K562 (cell line): ENCODE data around the gene RAMP2. TPM values are rescaled to one million over a fixed set of nuclear protein-coding genes. Genes with fewer than 3 reads are reported as not detected.
A peak's percentile ranks its signal among the peaks of the same experiment; 100 is the strongest.

ENCODE experiments used
- ATAC-seq: fragments of 200-7000 bp; cut with Tn5 transposase; 3 replicates; pipeline ENCODE4 v1.9.1; 2020; ENCODE audit warnings: moderate library complexity
- BruUV-seq: library from RNA; stranded (reverse); fragments of 400-500 nt; replicated peaks from 2 replicates; lab custom pipeline; 2021; lab: Mats Ljungman, UMichigan
- CTCF ChIA-PET: fragments of 300-600 bp; formaldehyde crosslinking; extraction: SDS; loops from one replicate; lab custom pipeline; 2021; ENCODE audit warnings: low intra/inter-chr PET ratio; lab: Yijun Ruan, JAX
- POLR2A ChIA-PET: fragments of 300-600, 350-650 bp; sonication (Branson Sonifier 250); formaldehyde crosslinking; extraction: SDS; loops from one replicate; lab custom pipeline; 2021; ENCODE audit warnings: antibody characterized with exemption, inconsistent platforms; lab: Yijun Ruan, JAX
- DNase-seq, 4 experiments: peaks; one replicate each; pipeline versions ENCODE4 v3.0.0 to v3.0.0-alpha.2; 2011 to 2018; ENCODE audit warnings: low spot score in 3 of 4, mixed read lengths in 3 of 4; ENCODE audit errors: extremely low read depth in 1 of 4
- FAIRE-seq: peaks from 2 replicates; lab custom pipeline; 2011; peaks lifted over from hg19 to GRCh38; lab: Jason Lieb, UNC
- H2AFZ ChIP-seq: 2 replicates; pipeline ENCODE4 v1.6.0; 2011; ENCODE audit warnings: low read depth, low read length, control low read depth, inconsistent platforms
- H3K27ac ChIP-seq: fragments of 200-600 bp; 3 replicates; pipeline ENCODE4 v1.8.0; 2011; ENCODE audit warnings: low read depth, mild to moderate bottlenecking, control low read depth, inconsistent platforms, low read length, moderate library complexity, mixed read lengths; ENCODE audit errors: extremely low read depth
- H3K27me3 ChIP-seq, 2 experiments: fragments of 300-600 bp in 1 of 2; 2 replicates in 1 of 2; 3 replicates in 1 of 2; pipeline versions ENCODE4 v1.6.0 to v1.8.0; 2011; ENCODE audit warnings: inconsistent platforms in 2 of 2, low read length in 2 of 2, mild to moderate bottlenecking in 1 of 2, mixed read lengths in 1 of 2, moderate library complexity in 1 of 2; ENCODE audit not compliant: control insufficient read depth in 2 of 2, insufficient read depth in 2 of 2
- H3K36me3 ChIP-seq: fragments of 300-600 bp; 3 replicates; pipeline ENCODE4 v1.8.0; 2011; ENCODE audit warnings: mild to moderate bottlenecking, low read length, inconsistent platforms; ENCODE audit not compliant: control insufficient read depth, insufficient read depth
- H3K4me1 ChIP-seq, 2 experiments: fragments of 200-600 bp in 1 of 2; replicated peaks in 1 of 2; 2 replicates in 1 of 2; 3 replicates in 1 of 2; pipeline versions ENCODE4 v1.5.1 to v1.8.0; 2011; ENCODE audit warnings: inconsistent platforms in 2 of 2, low read length in 2 of 2, mild to moderate bottlenecking in 1 of 2, mixed read lengths in 1 of 2, moderate library complexity in 1 of 2; ENCODE audit not compliant: control insufficient read depth in 2 of 2, insufficient read depth in 2 of 2
- H3K4me2 ChIP-seq: 2 replicates; pipeline ENCODE4 v1.6.1; 2011; ENCODE audit warnings: low read length, control low read depth, inconsistent platforms, mixed read lengths; ENCODE audit not compliant: insufficient read depth
- H3K4me3 ChIP-seq: fragments of 200-600 bp; sonication (generic), shearing (Covaris generic); 2 replicates; pipeline ENCODE4 v1.5.1; 2016; ENCODE audit warnings: control low read depth, inconsistent platforms
- H3K79me2 ChIP-seq: fragments of 200-600 bp; 3 replicates; pipeline ENCODE4 v1.8.0; 2011; ENCODE audit warnings: low read length, inconsistent platforms; ENCODE audit not compliant: control insufficient read depth, insufficient read depth
- H3K9ac ChIP-seq, 2 experiments: 2 replicates each; pipeline versions ENCODE4 v1.6.0 to v1.6.1; 2011; ENCODE audit warnings: low read depth in 2 of 2, low read length in 2 of 2, control low read depth in 1 of 2, inconsistent platforms in 1 of 2, mild to moderate bottlenecking in 1 of 2, mixed read lengths in 1 of 2; ENCODE audit not compliant: insufficient read depth in 1 of 2
- H3K9me1 ChIP-seq: one replicate; pipeline ENCODE4 v1.6.0; 2011; ENCODE audit warnings: inconsistent platforms, mild to moderate bottlenecking, low read length, moderate library complexity; ENCODE audit not compliant: control insufficient read depth, insufficient read depth
- H3K9me3 ChIP-seq: replicated peaks from 2 replicates; pipeline ENCODE4 v1.5.1; 2011; ENCODE audit warnings: low read depth, low read length, inconsistent platforms; ENCODE audit not compliant: control insufficient read depth, insufficient read depth
- H4K20me1 ChIP-seq: replicated peaks from 2 replicates; pipeline ENCODE4 v1.6.1; 2011; ENCODE audit warnings: low read length, inconsistent platforms, mixed read lengths; ENCODE audit not compliant: control insufficient read depth, insufficient read depth
- ARID1B ChIP-seq: fragments of 450-650 bp; IDR thresholded peaks from 2 replicates; pipeline ENCODE4 v1.6.1; 2016; ENCODE audit warnings: antibody characterized with exemption, mild to moderate bottlenecking, inconsistent platforms
- CTBP1 ChIP-seq: fragments of 450-650 bp; IDR thresholded peaks from 2 replicates; pipeline ENCODE4 v1.6.1; 2016; ENCODE audit warnings: borderline replicate concordance
- ETV6 ChIP-seq, 3 experiments: fragments of 150-350 bp in 1 of 3; sonication (generic) in 1 of 3; formaldehyde crosslinking in 1 of 3; IDR thresholded peaks; 2 replicates each; pipeline versions ENCODE4 v1.6.1 to v1.8.0; 2014 to 2022; ENCODE audit warnings: borderline replicate concordance in 2 of 3, low read depth in 2 of 3, antibody characterized with exemption in 1 of 3, low read length in 1 of 3, mild to moderate bottlenecking in 1 of 3, missing genetic modification reagents in 1 of 3
- NBN ChIP-seq: fragments of 450-650 bp; IDR thresholded peaks from 2 replicates; pipeline ENCODE4 v1.6.1; 2016; ENCODE audit warnings: low read depth, mild to moderate bottlenecking
- NFATC3 ChIP-seq: fragments of 450-650 bp; IDR thresholded peaks from 2 replicates; pipeline ENCODE4 v1.6.1; 2017; ENCODE audit warnings: mild to moderate bottlenecking
- NFRKB ChIP-seq: fragments of 450-650 bp; IDR thresholded peaks from 2 replicates; pipeline ENCODE4 v1.6.1; 2016; ENCODE audit warnings: low read depth
- POLR2AphosphoS5 ChIP-seq: IDR thresholded peaks from 2 replicates; pipeline ENCODE4 v1.6.1; 2011; ENCODE audit warnings: mild to moderate bottlenecking, low read depth, low read length, moderate library complexity; ENCODE audit not compliant: control insufficient read depth, insufficient read depth
- SMAD4 ChIP-seq: fragments of 250-450 bp; sonication (Bioruptor Pico); conservative IDR thresholded peaks from 2 replicates; pipeline ENCODE4 v1.8.0; 2021; ENCODE audit warnings: inconsistent platforms, mild to moderate bottlenecking, moderate library complexity
- SMARCA4 ChIP-seq: fragments of 450-650 bp; IDR thresholded peaks from 2 replicates; pipeline ENCODE4 v1.6.1; 2016
- SOX6 ChIP-seq: fragments of 450-650 bp; IDR thresholded peaks from 2 replicates; pipeline ENCODE4 v1.6.1; 2014; ENCODE audit warnings: mild to moderate bottlenecking
- SP1 ChIP-seq: sonication (generic); formaldehyde crosslinking; IDR thresholded peaks from 2 replicates; pipeline ENCODE4 v1.8.1; 2022; ENCODE audit warnings: mild to moderate bottlenecking, missing genetic modification reagents
- TAL1 ChIP-seq: fragments of 450-650 bp; IDR thresholded peaks from 2 replicates; pipeline ENCODE4 v1.6.1; 2016; ENCODE audit warnings: mild to moderate bottlenecking
- TBL1XR1 ChIP-seq, 2 experiments: IDR thresholded peaks; 2 replicates each; pipeline ENCODE4 v1.6.1; 2012; ENCODE audit warnings: improper control_type of control experiment in 2 of 2, low read length in 2 of 2, mild to moderate bottlenecking in 1 of 2
- ZBED1 ChIP-seq: IDR thresholded peaks from 2 replicates; pipeline ENCODE4 v1.6.1; 2014
- WGBS: fragments of 100-300 bp; shearing (Covaris generic); methylation state at CpG from one replicate; pipeline ENCODE4 v1.1.6; 2016; ENCODE audit warnings: low coverage, mixed read lengths; ENCODE audit not compliant: insufficient coverage; ENCODE audit errors: missing lambda C conversion rate; 5-methylcytosine and 5-hydroxymethylcytosine counted together
- in situ Hi-C: fragments of 300-500 bp; cut with MboI; formaldehyde crosslinking; loops from 4 replicates; pipeline ENCODE4 v1.15.0; 2018; ENCODE audit warnings: inconsistent platforms, mixed read lengths
- intact Hi-C: fragments of 100-400 bp; cut with micrococcal nuclease; formaldehyde crosslinking; loops from 2 replicates; pipeline ENCODE4 v1.14.2; 2022
- polyA plus RNA-seq, 8 experiments: library from polyadenylated mRNA; depleted of rRNA in 4 of 8; stranded (reverse) in 5 of 8; unstranded in 3 of 8; fragments of >200 nt; fragmentation: Nextera tagmentation in 2 of 8; fragmentation: Illumina TruSeq in 1 of 8; extraction: Ambion mirVana in 2 of 8; extraction: Trizol in 1 of 8; gene quantifications; 2 replicates each; pipeline versions ENCODE4 v1.2.1 to v1.2.3, GENCODE V29; 2011 to 2014; ENCODE audit warnings: inconsistent platforms in 1 of 8, missing spikeins in 1 of 8
- total RNA-seq, 7 experiments: library from RNA; depleted of rRNA in 6 of 7; stranded (reverse); fragments of >200 nt in 6 of 7; fragmentation: Illumina TruSeq in 2 of 7; extraction: Trizol in 2 of 7; gene quantifications; 2 replicates each; pipeline versions ENCODE4 v1.2.1 to v1.2.3, GENCODE V29; 2011 to 2021; ENCODE audit warnings: low replicate concordance in 1 of 7
- TF ChIP-seq, protein P1 (sequence below): fragments of 450-650 bp; formaldehyde crosslinking; IDR thresholded peaks from 2 replicates; pipeline ENCODE4 v1.4.0; 2022; ENCODE audit warnings: missing genetic modification characterization
- TF ChIP-seq, protein P2 (sequence below): fragments of 250-450 bp; sonication (Bioruptor Pico); IDR thresholded peaks from 2 replicates; pipeline ENCODE4 v1.5.0; 2021; ENCODE audit warnings: mild to moderate bottlenecking, moderate library complexity
- TF ChIP-seq, protein P3 (sequence below): fragments of 450-650 bp; IDR thresholded peaks from 2 replicates; pipeline ENCODE4 v1.6.1; 2016

RAMP2 gene
- total and polyA plus RNA-seq, 9 of the 15 experiments (the other 6 are each of a cell fraction or from before 2014, with no cell fraction given) = not detected

DNA sequence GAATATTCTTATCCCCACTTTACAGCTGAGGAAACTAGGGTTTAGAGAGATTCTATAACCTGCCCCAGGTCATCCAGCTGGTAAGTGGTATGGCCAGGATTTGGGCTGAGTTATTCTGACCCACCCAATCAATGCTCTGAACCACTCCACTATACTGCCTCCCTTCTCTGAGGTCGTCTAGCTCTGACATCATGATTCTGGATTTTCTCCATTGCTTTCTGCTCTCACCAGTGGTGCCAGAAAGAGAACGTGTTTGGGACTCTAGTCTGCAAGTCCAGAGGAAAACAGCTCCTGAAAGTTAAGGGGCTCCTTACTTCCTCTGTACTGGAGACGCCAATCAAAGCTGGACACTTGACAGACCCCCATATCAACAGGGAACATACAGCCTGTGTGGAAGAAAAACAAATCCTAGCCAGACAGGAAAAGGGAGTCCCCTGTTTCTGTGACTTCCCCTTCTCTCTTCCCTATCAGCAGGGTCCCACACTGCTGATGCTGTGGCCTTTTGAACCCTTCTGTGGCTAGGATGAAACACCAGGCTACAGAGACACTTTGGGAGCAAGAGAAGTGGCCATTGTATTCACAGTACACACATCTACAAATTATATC, 10.2 kb upstream of the RAMP2 start:
- POLR2A ChIA-PET = interaction anchor here (0.5 to 1.4 kb wide), 5 partner anchors 9 to 71 kb away, joined by 3 to 4 read pairs (median 3); partner anchors contain the start of genes VPS25 and WNK4
- TF ChIP-seq, protein P1, sequence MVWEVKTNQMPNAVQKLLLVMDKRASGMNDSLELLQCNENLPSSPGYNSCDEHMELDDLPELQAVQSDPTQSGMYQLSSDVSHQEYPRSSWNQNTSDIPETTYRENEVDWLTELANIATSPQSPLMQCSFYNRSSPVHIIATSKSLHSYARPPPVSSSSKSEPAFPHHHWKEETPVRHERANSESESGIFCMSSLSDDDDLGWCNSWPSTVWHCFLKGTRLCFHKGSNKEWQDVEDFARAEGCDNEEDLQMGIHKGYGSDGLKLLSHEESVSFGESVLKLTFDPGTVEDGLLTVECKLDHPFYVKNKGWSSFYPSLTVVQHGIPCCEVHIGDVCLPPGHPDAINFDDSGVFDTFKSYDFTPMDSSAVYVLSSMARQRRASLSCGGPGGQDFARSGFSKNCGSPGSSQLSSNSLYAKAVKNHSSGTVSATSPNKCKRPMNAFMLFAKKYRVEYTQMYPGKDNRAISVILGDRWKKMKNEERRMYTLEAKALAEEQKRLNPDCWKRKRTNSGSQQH (CRISPR knock-in tag) = 0 out of 2 replicates have a peak, but pooled peaks have one; percentile 18
- TF ChIP-seq ARID1B = peak; percentile 96
- TF ChIP-seq NBN = 0 out of 2 replicates have a peak, but pooled peaks have one; percentile 32
- TF ChIP-seq NFATC3 = 0 out of 2 replicates have a peak, but pooled peaks have one; percentile 26
- peak in 1 of 2 experiments; percentile 79; a peak in 2 of 4 replicates for TF ChIP-seq ETV6 (IDR thresholded peaks at IDR 0.05; ENCODE audit: borderline replicate concordance in 1 of 2, low read depth in 2 of 2, low read length in 1 of 2)
- no peak for TF ChIP-seq ETV6 (CRISPR knock-in tag; IDR thresholded peaks at IDR 0.05; ENCODE audit: borderline replicate concordance)
- peak; percentile 80 for TF ChIP-seq CTBP1
- TF ChIP-seq POLR2AphosphoS5 = peak; percentile 84
- TF ChIP-seq ZBED1 = peak; percentile 56; the same call in 1 of the 2 replicates
- TF ChIP-seq TAL1 = peak; percentile 92
- TF ChIP-seq TBL1XR1 (IDR thresholded peaks at IDR 0.05; ENCODE audit: low read length in 2 of 2) = peak; percentile 60 to 90; a peak in 3 of 4 replicates
- TF ChIP-seq SMAD4 = peak; percentile 97
- 0 out of 2 replicates have a peak, but pooled peaks have one; percentile 32 for TF ChIP-seq SP1 (CRISPR knock-in tag)
- TF ChIP-seq SMARCA4 = peak; percentile 91
- peak; percentile 86 for TF ChIP-seq SOX6
- TF ChIP-seq, protein P2, sequence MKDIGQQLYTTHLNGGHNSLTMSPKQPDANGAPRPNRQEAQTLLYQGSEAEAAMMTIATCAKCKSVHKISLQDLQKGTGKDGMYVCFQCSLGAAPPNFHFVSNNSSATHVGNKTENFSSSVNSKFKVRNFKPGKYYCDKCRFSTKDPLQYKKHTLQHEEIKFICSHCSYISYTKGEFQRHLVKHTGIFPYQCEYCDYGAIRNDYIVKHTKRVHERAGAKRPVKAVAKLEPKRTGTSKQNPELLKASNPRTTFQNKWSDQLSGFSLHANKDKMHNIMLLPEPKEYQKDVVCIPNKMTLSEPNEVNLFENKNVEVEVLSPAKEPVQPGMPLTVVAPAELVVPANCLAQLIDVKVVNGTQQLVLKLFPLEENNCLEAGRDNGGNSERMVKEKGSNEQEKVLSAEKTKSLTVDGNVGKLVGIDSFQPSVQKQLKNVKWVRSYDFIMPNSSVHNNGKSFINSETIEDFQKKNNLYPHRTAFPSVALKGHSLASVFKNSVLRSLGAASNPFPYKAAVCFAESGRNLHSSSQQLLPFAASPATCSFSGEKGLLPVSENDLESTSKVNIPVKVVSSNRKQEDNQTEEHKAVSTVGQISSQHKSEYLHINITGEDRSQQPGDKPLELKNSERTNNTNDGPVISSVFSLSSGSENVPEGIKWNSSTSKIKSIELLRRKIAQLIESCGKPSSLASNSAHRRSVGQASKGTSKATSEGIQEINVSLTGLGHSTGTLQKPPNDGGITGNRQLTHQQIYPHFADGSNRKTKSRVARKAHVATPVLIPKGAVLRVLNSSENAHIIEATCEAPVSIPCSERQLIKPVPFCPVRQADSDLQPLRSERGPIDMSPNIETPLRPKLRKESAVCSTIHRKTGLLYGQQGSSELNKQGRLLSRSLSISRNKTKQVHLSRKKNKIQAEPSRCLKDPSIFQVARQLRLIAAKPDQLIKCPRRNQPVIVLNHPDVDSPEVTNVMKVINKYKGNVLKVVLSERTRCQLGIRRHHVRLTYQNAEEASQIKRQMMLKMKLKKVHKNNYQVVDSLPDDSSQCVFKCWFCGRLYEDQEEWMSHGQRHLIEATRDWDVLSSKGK (CRISPR knock-in tag) = no peak
- TF ChIP-seq, protein P3, sequence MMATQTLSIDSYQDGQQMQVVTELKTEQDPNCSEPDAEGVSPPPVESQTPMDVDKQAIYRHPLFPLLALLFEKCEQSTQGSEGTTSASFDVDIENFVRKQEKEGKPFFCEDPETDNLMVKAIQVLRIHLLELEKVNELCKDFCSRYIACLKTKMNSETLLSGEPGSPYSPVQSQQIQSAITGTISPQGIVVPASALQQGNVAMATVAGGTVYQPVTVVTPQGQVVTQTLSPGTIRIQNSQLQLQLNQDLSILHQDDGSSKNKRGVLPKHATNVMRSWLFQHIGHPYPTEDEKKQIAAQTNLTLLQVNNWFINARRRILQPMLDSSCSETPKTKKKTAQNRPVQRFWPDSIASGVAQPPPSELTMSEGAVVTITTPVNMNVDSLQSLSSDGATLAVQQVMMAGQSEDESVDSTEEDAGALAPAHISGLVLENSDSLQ = peak; percentile 89
- no peak for TF ChIP-seq NFRKB

More for the DNA sequence above, 10.2 kb upstream of the RAMP2 start:
- H3K4me1 ChIP-seq = peaks cover 7 to 15% of the 10 kb centered on the region in 2 experiments; a peak in 4 of 5 replicates
- 0% methylated on average over 3 of the region's 3 CpGs for WGBS
- DNase-seq (peak; percentile 42 to 90 (median 65)), ATAC-seq (peak; percentile 89), FAIRE-seq (peak; percentile 87)
- in situ Hi-C loops (no loop called here), intact Hi-C loops (no loop called here)
- H3K4me2 ChIP-seq = 0 out of 2 replicates have a peak overlapping the region, but pooled peaks have one; percentile 7
- BruUV-seq = no TSS peak
- no peak overlapping the region for H3K4me3 ChIP-seq
- H3K9ac ChIP-seq = 0 out of 4 replicates have a peak overlapping the region, but pooled peaks of 1 of the 2 experiments have one; percentile 16
- no peak overlapping the region for H2AFZ ChIP-seq
- H3K36me3 ChIP-seq = no peaks in the 10 kb centered on the region
- H3K27ac ChIP-seq = no peak overlapping the region
- no peaks in the 10 kb centered on the region for H3K79me2 ChIP-seq
- CTCF ChIA-PET = no interaction called here
- H4K20me1 ChIP-seq = peaks cover 3% of the 10 kb centered on the region; the same call in 1 of the 2 replicates
- no peaks in the 10 kb centered on the region for H3K9me3 ChIP-seq
- peaks cover 0 to 5% of the 10 kb centered on the region in 2 experiments; a peak in 2 of 5 replicates for H3K27me3 ChIP-seq
- no peaks in the 10 kb centered on the region for H3K9me1 ChIP-seq
